OCI-LY3 (cell line): ENCODE data around the gene UGT2B28.
"Not testable (repeated sequence)": the region's sequence is repeated elsewhere in the genome, so short reads cannot be mapped to it uniquely, and the experiment has no call there.

Source experiments
- H2AFZ ChIP-seq: fragments of 200-600, 300-600 bp; shearing (Covaris generic); 2 replicates; pipeline ENCODE4 v1.6.0; 2014; ENCODE audit warnings: antibody characterized with exemption, low read depth, low read length
- H3K27ac ChIP-seq: fragments of 200-600, 300-600 bp; sonication (generic); 2 replicates; pipeline ENCODE4 v1.5.1; 2014; ENCODE audit warnings: mild to moderate bottlenecking, low read length, moderate library complexity, mixed read lengths
- H3K27me3 ChIP-seq: fragments of 200-600, 300-600 bp; sonication (generic); 2 replicates; pipeline ENCODE4 v1.6.1; 2014; ENCODE audit warnings: low read depth, low read length, mixed read lengths
- H3K36me3 ChIP-seq: fragments of 200-600, 300-600 bp; sonication (generic); replicated peaks from 2 replicates; pipeline ENCODE3; 2014; ENCODE audit warnings: low read depth, low read length, mixed read lengths
- H3K4me1 ChIP-seq: fragments of 300-600, 200-600 bp; sonication (generic); 2 replicates; pipeline ENCODE4 v1.6.1; 2014; ENCODE audit warnings: low read length, mixed read lengths
- H3K4me2 ChIP-seq: fragments of 200-600, 300-600 bp; sonication (generic); 2 replicates; pipeline ENCODE4 v1.6.1; 2014; ENCODE audit warnings: low read length, mixed read lengths
- H3K4me3 ChIP-seq: fragments of 300-600, 200-600 bp; sonication (generic); 2 replicates; pipeline ENCODE4 v1.5.1; 2014; ENCODE audit warnings: antibody characterized with exemption, mild to moderate bottlenecking, low read length, moderate library complexity
- H3K79me2 ChIP-seq: fragments of 300-600, 200-600 bp; shearing (Covaris generic); 2 replicates; pipeline ENCODE4 v1.6.1; 2014; ENCODE audit warnings: mild to moderate bottlenecking, low read length, mixed read lengths
- H3K9ac ChIP-seq: fragments of 300-600, 200-600 bp; shearing (Covaris generic); 2 replicates; pipeline ENCODE4 v1.6.0; 2014; ENCODE audit warnings: mild to moderate bottlenecking, low read length, moderate library complexity
- H3K9me3 ChIP-seq: fragments of 200-600, 300-600 bp; shearing (Covaris generic); 2 replicates; pipeline ENCODE4 v1.6.1; 2014; ENCODE audit warnings: low read length, mixed read lengths; ENCODE audit not compliant: insufficient read depth
- H4K20me1 ChIP-seq: fragments of 200-600, 300-600 bp; sonication (generic); 2 replicates; pipeline ENCODE4 v1.6.1; 2016; ENCODE audit warnings: low read length, mixed read lengths; ENCODE audit not compliant: insufficient read depth
- TF ChIP-seq, protein P1 (sequence below): fragments of 200-600, 300-600 bp; sonication (generic); IDR thresholded peaks from 2 replicates; pipeline ENCODE4 v1.5.1; 2014; ENCODE audit warnings: antibody characterized with exemption, low read length, low read depth

UGT2B28 gene

GRCh38 chr4:69335485-69335884, 55.2 kb downstream of the UGT2B28 start:
- not testable (repeated sequence) for H3K36me3 ChIP-seq, H3K27ac ChIP-seq, H3K79me2 ChIP-seq, H3K9ac ChIP-seq, H3K9me3 ChIP-seq, H3K4me3 ChIP-seq, H3K4me2 ChIP-seq, H4K20me1 ChIP-seq, H3K27me3 ChIP-seq, H2AFZ ChIP-seq, H3K4me1 ChIP-seq
- TF ChIP-seq, protein P1, sequence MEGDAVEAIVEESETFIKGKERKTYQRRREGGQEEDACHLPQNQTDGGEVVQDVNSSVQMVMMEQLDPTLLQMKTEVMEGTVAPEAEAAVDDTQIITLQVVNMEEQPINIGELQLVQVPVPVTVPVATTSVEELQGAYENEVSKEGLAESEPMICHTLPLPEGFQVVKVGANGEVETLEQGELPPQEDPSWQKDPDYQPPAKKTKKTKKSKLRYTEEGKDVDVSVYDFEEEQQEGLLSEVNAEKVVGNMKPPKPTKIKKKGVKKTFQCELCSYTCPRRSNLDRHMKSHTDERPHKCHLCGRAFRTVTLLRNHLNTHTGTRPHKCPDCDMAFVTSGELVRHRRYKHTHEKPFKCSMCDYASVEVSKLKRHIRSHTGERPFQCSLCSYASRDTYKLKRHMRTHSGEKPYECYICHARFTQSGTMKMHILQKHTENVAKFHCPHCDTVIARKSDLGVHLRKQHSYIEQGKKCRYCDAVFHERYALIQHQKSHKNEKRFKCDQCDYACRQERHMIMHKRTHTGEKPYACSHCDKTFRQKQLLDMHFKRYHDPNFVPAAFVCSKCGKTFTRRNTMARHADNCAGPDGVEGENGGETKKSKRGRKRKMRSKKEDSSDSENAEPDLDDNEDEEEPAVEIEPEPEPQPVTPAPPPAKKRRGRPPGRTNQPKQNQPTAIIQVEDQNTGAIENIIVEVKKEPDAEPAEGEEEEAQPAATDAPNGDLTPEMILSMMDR = peak; percentile 23; the same call in 1 of the 2 replicates

DNA sequence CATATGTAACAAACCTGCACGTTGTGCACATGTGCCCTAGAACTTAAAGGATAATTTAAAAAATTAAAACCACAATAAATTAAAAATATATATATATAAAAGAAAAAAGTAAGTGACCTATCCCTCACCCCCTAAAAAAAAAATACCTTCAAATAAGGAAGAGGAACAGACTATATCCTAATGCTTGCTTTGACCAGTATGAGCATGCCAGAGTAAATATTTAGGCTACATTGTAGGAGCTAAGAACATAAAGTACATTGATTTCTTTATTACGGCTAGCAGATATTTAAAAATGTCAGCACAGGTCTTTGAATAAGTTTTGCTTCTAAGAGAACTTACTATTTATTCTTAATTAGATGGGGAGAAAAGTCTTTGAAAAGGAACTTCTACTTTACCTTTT, 62.8 kb downstream of the UGT2B28 start:
- H2AFZ ChIP-seq, H4K20me1 ChIP-seq: not testable (repeated sequence)

GRCh38 chr4:69343558-69344420, 63.5 kb downstream of the UGT2B28 start:
- not testable (repeated sequence) for H3K9me3 ChIP-seq, H3K4me1 ChIP-seq, H3K4me2 ChIP-seq, H3K27me3 ChIP-seq, H3K27ac ChIP-seq, H3K79me2 ChIP-seq, H3K9ac ChIP-seq, H4K20me1 ChIP-seq, H3K36me3 ChIP-seq, H3K4me3 ChIP-seq, H2AFZ ChIP-seq

More for the DNA sequence above, 62.8 kb downstream of the UGT2B28 start:
- H3K27me3 ChIP-seq, H3K4me2 ChIP-seq, H3K36me3 ChIP-seq, H3K9me3 ChIP-seq, H3K27ac ChIP-seq, H3K4me3 ChIP-seq, H3K4me1 ChIP-seq, H3K9ac ChIP-seq, H3K79me2 ChIP-seq: not testable (repeated sequence)
